Kidney epithelial cell (primary cell): ENCODE data around the gene SPAG16. TPM values are rescaled to one million over a fixed set of nuclear protein-coding genes. Genes with fewer than 3 reads are reported as not detected.

Experiments
- DNase-seq: peaks from one replicate; pipeline ENCODE4 v3.0.0-alpha.2; 2010; ENCODE audit warnings: low read depth
- H3K27me3 ChIP-seq: 2 replicates; pipeline ENCODE4 v1.6.0; 2011; ENCODE audit warnings: low read length; ENCODE audit not compliant: control insufficient read depth, insufficient read depth
- H3K36me3 ChIP-seq: 2 replicates; pipeline ENCODE4 v1.5.1; 2011; ENCODE audit warnings: low read length; ENCODE audit not compliant: control insufficient read depth, insufficient read depth
- H3K4me3 ChIP-seq: 2 replicates; pipeline ENCODE4 v1.5.1; 2011; ENCODE audit warnings: low read depth, mild to moderate bottlenecking, control low read depth, low read length
- total RNA-seq: library from RNA; depleted of rRNA; stranded (reverse); fragments of >200 nt; gene quantifications from 2 replicates; pipeline ENCODE4 v1.2.3, GENCODE V29; 2015
- TF ChIP-seq, protein P1 (sequence below): IDR thresholded peaks from 2 replicates; pipeline ENCODE4 v1.5.1; 2011; ENCODE audit warnings: mild to moderate bottlenecking, moderate library complexity, low read length, control low read depth, inconsistent platforms; ENCODE audit not compliant: insufficient read depth, poor library complexity, severe bottlenecking

Gene SPAG16
- total RNA-seq, 1 donor from 2014 or later: 16.1 TPM

DNA sequence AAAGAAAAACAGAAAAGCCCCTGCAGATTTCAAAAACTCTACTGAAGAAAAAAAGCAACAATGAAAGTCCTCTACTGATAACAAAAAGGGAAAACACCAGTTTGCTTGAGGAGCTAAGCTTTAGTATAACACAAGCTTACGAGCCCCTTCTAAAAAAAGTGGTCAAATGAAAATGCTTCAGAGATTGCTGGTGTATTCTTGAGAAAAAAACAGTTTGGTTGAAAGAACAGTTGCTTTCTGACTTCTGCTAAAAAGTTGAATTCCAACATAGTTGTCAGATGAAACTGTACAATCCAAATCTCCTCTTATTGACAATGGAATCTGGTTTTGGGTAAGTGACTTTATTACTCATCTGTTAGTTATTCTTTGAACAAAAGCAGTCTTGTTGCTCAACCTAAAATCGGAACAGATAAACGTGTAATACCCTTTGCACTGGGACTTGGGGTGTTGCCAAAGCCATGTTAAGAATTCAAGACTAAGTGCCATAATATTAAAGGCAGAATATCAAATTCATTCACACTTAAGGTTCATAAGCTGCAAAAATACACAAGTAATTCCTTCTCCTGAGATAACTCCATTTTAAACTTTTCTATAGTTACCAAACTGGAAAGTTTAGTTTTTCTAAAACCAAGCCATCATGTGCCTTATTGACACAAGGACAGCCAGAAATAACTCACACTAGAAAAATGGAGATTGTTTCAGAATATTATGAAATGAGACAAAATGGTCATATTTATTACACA lies 45.3 kb upstream of the SPAG16 start:
- Histone ChIP-seq H3K4me3 (no peak overlapping the region), H3K27me3 (no peaks in the 10 kb centered on the region), H3K36me3 (no peaks in the 10 kb centered on the region)
- TF ChIP-seq, protein P1, sequence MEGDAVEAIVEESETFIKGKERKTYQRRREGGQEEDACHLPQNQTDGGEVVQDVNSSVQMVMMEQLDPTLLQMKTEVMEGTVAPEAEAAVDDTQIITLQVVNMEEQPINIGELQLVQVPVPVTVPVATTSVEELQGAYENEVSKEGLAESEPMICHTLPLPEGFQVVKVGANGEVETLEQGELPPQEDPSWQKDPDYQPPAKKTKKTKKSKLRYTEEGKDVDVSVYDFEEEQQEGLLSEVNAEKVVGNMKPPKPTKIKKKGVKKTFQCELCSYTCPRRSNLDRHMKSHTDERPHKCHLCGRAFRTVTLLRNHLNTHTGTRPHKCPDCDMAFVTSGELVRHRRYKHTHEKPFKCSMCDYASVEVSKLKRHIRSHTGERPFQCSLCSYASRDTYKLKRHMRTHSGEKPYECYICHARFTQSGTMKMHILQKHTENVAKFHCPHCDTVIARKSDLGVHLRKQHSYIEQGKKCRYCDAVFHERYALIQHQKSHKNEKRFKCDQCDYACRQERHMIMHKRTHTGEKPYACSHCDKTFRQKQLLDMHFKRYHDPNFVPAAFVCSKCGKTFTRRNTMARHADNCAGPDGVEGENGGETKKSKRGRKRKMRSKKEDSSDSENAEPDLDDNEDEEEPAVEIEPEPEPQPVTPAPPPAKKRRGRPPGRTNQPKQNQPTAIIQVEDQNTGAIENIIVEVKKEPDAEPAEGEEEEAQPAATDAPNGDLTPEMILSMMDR: no peak
- DNase-seq: peak; percentile 69

DNA sequence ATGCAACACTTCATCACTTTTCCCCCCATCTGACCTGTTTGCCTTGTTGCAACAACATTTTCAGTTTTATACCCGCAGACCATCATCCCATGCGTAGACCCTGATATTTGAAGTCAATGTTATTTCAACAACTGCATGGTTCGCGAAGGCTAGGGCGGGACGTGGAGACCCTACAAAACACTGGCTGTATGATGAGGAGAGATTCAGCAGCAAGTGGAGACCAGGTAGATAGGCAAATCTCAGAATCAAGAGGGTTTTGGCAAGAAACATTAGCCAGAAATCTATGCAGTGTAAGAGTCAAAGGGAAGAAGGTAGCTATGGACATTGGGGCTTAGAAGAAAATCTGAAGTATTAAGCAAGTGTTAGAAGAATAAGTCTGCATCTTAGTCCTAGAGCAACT lies 42.4 kb upstream of the SPAG16 start:
- DNase-seq: no peak
- no peaks in the 10 kb centered on the region for H3K27me3 ChIP-seq
- TF ChIP-seq, protein P1: no peak
- no peak overlapping the region for H3K4me3 ChIP-seq
- H3K36me3 ChIP-seq: no peaks in the 10 kb centered on the region

DNA sequence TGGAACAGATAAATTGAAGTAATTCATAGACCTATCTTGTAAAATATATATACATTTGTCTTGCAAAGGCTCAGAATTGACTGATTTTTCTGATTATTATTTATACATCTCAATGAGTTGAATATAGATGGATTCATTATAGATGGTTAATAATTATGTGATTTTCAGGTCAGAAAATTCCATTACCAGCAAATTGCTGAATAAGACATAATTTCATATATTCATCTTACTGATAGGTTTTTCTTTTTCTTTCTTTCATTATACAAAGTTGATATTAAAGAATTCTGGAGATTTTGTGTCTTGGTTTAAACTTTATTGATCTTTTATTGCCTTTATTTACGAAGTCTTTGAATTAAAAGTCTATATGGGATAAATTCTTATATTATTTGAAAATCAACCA lies 41.6 kb upstream of the SPAG16 start:
- H3K36me3 ChIP-seq: no peaks in the 10 kb centered on the region
- no peak for DNase-seq
- TF ChIP-seq, protein P1: no peak
- H3K27me3 ChIP-seq: no peaks in the 10 kb centered on the region
- H3K4me3 ChIP-seq: no peak overlapping the region

- Histone ChIP-seq H3K27me3 (no peaks in the 10 kb centered on the region), H3K36me3 (no peaks in the 10 kb centered on the region), H3K4me3 (no peak overlapping the region)
- DNase-seq: no peak
- TF ChIP-seq, protein P1: no peak
Measured at GRCh38 chr2:213243189-213244044, 40.8 kb upstream of the SPAG16 start.

DNA sequence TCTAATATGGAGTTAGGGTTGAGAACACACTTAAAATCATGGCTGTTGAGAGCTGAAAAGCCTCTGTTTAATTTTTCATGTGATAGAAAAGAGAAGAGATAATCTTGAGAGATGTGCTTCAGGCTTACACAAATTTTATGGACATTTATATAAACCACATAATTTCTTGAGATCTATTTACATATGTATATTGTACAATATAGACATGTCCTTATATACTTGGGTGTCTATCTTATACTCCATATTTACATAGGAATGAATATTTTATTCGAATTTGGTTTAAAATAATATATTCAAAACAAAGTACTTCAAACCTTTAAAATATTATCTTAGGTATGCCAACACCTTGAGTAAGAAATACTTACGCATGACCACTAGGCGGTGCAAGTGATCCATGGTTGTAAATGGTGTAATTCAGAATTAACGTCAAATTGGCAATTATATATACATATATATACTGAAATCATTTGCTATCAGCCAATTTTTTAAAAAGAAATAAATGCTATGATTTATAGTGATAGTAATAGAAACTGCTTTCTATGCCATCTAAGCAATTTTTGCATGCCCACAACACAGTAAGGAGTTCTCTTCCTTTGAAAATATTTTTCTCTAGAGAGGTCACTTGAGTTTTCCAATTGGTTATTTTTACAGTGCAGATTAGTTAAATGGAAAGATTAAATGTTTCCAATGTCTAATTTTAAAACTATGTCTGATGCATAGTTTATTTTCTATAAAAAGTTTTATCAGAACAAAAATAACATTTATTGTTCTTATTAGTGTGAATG lies 37.6 kb upstream of the SPAG16 start:
- no peaks in the 10 kb centered on the region for H3K36me3 ChIP-seq
- H3K27me3 ChIP-seq: no peaks in the 10 kb centered on the region
- DNase-seq: no peak
- TF ChIP-seq, protein P1: peak; percentile 67
- H3K4me3 ChIP-seq: no peak overlapping the region
